ENCODE results near the gene BORCS6. TPM values are rescaled to one million over a fixed set of nuclear protein-coding genes. Genes with fewer than 3 reads are reported as not detected.

The BORCS6 gene
- total RNA-seq, 4 donors from 2014 or later = 2.9 to 10.4 (median 9.3) TPM

- no peak for TF ChIP-seq CTCF (IDR thresholded peaks at IDR 0.05; ENCODE audit: low read depth)
Measured at GRCh38 chr17:8221663-8222379, 31.8 kb upstream of the BORCS6 start.

GRCh38 chr17:8220783-8221662 lies 31.0 kb upstream of the BORCS6 start:
- TF ChIP-seq CTCF (IDR thresholded peaks at IDR 0.05; ENCODE audit: low read depth) = no peak

- no peak for TF ChIP-seq CTCF (IDR thresholded peaks at IDR 0.05; ENCODE audit: low read depth)
Measured at GRCh38 chr17:8212312-8213180, 22.6 kb upstream of the BORCS6 start.

GRCh38 chr17:8210761-8211458 lies 20.9 kb upstream of the BORCS6 start:
- TF ChIP-seq CTCF (IDR thresholded peaks at IDR 0.05; ENCODE audit: low read depth) = no peak

- no peak for TF ChIP-seq CTCF (IDR thresholded peaks at IDR 0.05; ENCODE audit: low read depth)
Measured at GRCh38 chr17:8209907-8210760, 20.2 kb upstream of the BORCS6 start, which contains the start of gene AURKB. Gene AURKB, minus strand, starts transcription at chr17:8210575. Its CDS starts 351 bp downstream, at chr17:8210224.

GRCh38 chr17:8206536-8206935 lies 16.6 kb upstream of the BORCS6 start:
- no peak for TF ChIP-seq CTCF (IDR thresholded peaks at IDR 0.05; ENCODE audit: low read depth)
